ENCODE measurements around the gene BPIFB3.
A peak's percentile ranks its signal among the peaks of the same experiment; 100 is the strongest.
"Not testable (repeated sequence)": the region's sequence is repeated elsewhere in the genome, so short reads cannot be mapped to it uniquely, and the experiment has no call there.

BPIFB3 gene

GRCh38 chr20:33092361-33092760 is 38.7 kb downstream of the BPIFB3 start:
- no peak for DNase-seq (ENCODE audit: low read depth)

DNA sequence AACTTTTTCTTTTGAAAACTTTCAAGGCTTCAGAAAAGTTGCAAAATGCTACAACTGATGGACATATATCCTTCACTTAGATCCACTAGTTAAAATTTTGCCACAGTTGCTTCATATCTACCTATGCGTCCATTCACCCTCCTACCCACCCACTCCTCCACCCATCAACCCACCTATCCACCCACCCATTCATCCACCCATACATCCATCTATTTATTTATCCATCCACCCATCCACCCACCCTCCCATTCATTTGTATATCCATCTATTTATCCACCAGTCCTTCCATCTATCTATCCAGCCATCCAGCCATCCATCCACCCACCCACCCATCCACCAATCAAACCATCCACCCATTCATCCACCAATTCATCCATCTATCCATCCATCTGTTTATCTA is 39.4 kb downstream of the BPIFB3 start:
- DNase-seq (ENCODE audit: low read depth) = no peak

DNA sequence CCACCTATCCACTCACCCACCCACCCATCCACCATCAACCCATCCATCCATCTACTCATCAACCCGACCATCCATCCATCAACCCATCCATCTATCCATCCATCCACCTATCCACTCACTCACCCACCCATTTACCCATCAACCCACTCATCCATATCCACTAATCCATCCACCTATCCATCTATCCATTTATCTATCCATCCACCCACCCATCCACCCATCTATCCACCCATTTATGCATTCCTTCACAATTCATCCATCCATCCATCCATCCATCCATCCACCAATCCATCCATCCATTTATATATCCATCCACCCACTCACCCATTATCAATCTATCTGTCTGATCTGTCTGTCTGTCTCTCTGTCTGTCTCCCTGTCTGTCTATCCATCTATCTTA is 39.9 kb downstream of the BPIFB3 start:
- DNase-seq (ENCODE audit: low read depth) = no peak

- DNase-seq (ENCODE audit: low read depth) = no peak
These were observed 41.5 kb downstream of the BPIFB3 start for GRCh38 chr20:33095249-33095648.

DNA sequence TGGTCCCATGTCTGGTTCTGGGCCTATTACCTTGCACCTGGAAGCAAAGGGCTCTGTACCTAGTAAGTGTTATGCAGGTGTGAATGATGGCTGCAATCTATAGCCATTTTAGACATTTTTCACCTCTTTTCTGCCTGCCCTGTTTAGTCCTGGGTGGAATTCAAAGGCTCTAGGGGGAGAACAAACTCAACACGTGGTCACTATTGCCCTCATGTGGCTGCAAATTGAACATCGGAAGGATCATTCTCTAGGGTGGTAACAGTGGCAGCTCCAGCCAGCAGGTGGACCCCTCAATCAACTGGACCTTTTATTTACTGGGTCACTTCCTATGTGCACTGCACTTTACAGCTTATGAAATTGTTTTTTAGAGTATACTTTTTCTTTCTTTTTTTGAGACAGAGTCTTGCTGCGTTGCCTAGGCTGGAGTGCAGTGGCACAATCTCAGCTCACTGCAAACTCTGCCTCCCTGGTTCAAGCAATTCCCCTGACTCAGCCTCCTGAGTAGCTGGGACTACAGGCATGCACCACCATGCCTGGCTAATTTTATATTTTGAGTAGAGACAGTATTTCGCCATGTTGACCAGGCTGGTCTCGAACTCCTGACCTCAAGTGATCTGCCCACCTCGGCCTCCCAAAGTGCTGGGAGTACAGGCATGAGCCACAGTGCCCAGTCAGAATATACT is 42.3 kb downstream of the BPIFB3 start:
- peak; percentile 18 for DNase-seq (ENCODE audit: low read depth)

GRCh38 chr20:33097001-33097400 is 43.3 kb downstream of the BPIFB3 start:
- no peak for DNase-seq (ENCODE audit: low read depth)

DNA sequence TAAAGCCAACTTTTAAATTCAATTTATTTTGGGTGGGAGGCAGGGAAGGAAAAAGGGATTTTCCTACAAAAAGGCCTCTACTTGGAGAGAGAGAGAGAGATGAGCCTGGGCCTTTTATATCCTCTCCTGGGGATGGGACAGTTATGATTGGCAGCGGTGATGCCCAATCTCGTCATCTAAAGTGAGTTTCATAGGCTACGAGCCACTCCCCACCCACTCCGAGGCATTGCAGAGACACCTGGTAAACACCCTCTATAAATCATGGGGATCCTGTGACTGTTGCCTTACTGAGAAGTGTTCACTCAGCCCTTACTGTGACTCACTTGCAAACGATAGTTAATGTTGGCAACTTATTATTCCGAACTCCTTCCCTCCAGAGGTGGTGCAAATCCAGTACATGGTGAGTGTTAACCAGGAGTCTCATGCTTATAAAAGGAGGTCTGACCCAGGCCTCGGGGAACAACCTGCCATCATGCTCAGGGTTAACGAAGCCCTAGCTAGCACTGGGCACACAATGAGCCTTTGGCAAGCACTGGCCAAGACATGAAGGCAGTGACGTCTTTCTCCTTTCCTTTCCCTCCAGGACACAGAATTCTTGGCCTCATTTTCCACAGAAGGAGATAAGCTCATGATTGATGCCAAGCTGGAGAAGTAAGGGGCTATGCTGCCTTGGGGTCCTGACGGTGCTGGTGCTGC is 46.3 kb downstream of the BPIFB3 start:
- no peak for DNase-seq (ENCODE audit: low read depth)

DNA sequence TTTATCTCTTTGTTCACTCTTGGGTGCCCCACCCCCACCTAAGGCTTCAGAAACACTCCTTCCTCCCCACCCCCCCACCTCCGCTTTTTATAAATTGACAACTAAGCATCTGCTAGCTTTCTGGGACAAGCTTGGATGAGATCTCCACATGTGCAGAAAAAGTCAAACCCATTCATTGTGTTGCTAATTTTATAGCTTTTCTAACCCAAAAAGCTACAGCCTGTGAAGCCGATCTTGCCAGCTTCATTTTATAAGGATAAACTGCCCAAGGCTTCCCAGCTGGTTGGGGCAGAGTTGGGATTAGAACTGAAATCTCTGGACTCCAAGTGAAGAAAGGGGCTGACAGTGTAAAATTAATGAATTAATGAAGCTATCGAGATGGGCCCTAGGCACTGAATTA is 49.9 kb downstream of the BPIFB3 start:
- no peak for DNase-seq (ENCODE audit: low read depth)

DNA sequence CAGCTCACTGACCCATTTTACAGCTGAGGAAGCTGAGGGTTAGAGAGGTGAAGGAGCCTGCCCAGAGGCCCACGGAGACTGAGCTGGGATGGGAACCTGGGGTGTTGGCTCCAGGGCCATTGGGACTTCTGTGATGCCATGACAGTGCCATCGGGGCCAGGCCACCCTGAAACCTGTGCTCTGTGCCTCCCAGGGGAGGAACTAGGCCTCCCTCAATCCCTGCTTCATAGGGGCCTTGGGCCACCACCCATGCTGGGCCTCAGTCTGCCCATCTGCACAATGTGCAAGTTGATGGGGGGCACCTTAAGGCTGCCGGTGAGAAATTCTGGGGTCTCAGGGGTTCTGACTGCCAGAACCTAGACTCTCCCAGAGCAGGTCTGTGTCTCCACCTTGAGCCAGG is 50.6 kb downstream of the BPIFB3 start:
- DNase-seq (ENCODE audit: low read depth) = no peak

DNA sequence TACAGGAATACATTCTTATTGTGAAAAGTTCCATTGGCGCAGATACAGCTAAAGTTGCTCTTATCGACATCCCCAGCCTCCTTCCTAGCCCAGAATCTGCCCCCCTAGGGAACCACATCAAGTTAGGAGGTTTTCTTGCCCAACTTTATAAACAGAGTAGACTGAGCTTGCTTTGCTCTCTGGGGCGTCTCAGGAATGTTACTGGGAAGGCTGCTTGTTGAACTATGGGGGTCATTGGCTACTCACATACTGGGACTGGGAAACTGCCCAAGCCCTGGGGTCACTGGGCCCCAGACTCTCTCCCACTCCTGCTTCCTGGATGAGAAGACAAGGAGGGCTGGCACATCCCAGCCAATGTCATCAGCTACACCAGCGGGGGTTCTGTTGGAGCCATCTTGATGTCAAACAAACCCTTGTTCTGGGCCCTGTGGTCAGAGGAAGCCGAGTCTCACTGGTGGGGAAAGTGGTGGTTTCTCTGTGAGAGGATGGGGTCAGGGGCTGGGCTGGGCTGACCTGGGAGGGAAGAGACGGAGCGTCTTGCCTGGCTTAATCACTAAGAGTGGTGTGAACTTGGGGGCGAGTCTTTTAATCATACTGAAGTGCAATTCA is 51.7 kb downstream of the BPIFB3 start:
- no peak for DNase-seq (ENCODE audit: low read depth)

DNA sequence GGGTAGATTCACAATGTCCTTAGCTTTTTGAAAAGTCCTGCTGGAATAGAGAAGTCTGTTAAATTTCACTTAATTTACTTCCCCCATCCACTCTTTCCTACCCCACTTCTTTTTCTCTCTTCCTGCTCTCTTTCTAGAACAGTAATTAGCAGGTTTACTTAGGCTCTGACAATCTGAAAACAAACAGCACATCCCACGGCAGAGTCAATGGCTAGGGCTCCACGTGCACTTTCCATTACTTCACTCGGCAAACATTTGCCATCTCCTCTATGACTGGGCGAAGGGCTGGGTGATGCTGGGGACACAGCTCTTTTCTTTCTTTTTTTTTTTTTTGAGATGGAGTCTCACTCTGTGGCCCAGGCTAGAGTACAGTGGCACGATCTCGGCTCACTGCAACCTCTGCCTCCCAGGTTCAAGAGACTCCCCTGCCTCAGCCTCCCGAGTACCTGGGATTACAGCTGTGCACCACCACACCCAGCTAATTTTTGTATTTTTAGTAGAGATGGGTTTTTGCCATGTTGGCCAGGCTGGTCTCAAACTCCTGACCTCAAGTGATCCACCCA is 52.4 kb downstream of the BPIFB3 start:
- not testable (repeated sequence) for DNase-seq (ENCODE audit: low read depth)

DNA sequence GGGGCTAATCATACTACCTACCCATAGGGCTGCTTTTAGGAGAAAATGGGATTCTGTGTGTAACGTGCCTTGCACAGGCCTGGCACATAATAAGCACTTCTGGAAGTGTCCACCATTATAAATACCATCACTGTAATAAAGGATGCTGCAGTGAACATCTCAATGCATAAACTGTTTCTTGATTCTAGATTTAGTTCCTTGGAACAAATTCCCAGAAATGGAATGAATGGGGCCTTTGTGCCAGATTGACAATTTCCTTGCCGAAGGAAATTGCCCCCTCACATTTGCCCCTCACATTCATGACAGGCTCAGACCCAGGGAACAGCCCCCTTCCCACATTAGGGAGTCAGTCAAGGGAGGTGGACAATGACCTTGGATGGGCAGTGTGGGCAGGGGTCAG is 55.0 kb downstream of the BPIFB3 start:
- no peak for DNase-seq (ENCODE audit: low read depth)

DNA sequence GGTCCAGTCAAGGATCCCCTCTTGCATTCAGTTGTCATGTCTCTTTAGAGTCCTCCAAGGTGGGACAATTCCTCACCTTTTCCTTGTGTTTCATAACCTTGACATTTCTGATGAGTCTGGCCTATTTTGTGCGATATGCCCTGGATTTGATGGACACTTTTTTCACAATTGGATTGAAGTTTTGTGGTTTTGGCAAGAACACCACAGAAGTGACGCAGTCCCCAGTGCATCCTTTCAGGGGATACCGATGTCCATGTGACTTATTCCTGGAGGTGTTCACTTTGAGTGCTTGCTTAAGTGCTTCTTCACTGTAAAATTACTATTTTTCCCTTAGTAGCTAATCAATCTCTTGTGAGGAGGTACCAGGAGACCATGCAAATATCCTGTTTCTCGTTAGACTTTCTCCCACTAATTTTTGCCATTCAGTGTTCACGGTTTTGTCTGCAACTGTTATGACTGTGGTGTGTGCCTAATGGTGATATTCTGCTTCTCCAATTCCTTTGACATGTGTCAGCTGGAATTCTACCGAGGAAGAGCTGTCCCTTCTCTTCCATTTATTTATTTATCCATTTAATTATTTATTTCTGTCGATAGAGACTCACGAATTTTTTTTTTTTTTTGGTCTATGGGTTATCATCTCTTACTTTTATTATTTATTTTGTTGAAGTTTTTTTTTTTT is 56.6 kb downstream of the BPIFB3 start:
- no peak for DNase-seq (ENCODE audit: low read depth)

- no peak for DNase-seq (ENCODE audit: low read depth)
These were observed 57.6 kb downstream of the BPIFB3 start for GRCh38 chr20:33111306-33111705.

- no peak for DNase-seq (ENCODE audit: low read depth)
These were observed 59.1 kb downstream of the BPIFB3 start for GRCh38 chr20:33112547-33113386.

DNA sequence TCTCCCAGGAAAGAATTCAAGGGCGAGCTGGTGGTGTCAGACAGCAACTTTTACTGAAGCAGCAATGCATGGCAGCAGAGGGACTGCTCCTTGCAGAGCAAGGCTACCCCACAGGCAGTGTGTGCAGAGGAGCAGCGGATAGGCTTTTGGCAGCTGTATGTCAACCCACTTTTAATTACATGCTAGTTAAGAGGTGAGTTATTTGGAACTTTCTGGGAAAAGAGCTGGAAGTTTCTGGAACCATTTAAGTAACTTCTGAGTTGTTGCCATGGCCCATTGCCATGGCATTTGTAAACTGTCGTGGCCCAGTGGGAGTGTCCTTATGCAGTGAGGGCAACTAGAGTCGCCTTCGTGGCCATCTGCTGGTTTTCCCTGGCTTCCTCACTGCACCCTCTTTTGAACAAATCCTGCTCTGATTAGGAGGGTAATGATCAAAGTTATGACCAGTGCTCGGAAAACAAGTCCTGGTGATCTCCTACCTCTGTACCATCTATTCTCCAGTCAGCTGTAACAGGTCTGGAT is 59.7 kb downstream of the BPIFB3 start:
- no peak for DNase-seq (ENCODE audit: low read depth)

- DNase-seq (ENCODE audit: low read depth) = not testable (repeated sequence)
These were observed 61.8 kb downstream of the BPIFB3 start for GRCh38 chr20:33115501-33115900.

DNA sequence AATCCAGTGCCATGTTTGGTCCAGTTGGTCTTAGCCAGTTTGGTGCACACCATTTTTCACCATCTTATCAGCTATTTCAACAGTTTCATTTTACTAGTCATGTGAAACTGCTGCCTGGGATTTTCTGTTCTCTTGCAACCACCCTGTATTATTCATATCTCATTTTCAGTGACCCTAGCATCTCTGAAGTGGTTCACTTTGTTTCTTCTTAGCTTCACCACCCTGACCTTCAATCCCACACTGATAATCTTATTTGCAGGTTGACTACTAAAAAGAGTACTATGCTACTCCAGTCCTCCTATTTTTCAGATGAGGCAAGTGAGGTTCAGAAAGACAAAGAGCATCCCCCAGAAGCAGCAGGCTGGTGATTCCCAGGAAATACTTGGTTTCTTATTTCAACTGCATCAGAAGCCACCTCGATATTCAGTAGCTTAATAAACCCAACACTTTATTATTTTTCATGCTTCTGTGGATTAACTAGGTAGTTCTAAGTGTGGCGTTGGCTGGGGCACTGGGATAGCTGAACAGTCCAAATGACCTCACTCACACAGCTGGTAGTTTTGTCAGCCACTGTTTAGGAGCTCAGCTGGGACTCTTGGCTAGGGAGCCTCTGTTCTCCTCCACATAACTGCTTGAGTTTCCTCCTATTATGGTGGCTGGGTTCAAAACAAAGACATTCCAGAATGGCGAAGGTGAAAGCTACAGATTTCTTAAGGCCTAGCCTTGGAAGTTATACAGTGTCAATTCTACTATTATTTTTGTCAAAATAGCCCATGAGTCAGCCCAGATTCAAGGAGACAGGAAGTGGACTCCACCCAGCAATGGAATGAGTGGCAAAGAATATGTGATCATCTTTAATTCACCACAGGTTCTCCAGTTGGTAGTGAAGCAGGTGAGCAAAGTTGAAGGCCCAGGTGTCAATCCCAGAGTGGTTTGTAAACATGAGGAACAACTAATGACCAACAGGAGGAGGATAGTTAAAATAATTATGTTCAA is 66.3 kb downstream of the BPIFB3 start:
- DNase-seq (ENCODE audit: low read depth) = no peak

DNA sequence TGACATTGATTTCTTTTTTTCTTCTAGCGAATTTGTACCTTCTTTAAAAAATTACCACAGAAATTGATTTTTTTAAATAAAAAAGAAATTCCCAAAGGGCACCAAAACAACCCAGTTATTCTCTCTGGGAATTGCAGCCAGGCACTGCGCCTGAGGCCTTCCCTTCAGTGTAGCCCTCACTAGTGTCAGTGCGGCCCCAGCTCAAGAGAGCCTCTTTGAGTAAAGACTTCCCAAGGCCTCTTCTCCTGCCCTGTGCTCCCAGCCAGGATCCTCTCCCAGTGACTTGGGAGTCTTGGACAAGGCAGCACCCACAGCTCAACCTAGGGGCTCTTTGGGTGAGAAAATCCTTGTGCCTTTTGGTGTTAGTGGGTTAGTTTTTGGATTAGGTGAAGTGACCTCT is 67.2 kb downstream of the BPIFB3 start:
- DNase-seq (ENCODE audit: low read depth) = no peak

DNA sequence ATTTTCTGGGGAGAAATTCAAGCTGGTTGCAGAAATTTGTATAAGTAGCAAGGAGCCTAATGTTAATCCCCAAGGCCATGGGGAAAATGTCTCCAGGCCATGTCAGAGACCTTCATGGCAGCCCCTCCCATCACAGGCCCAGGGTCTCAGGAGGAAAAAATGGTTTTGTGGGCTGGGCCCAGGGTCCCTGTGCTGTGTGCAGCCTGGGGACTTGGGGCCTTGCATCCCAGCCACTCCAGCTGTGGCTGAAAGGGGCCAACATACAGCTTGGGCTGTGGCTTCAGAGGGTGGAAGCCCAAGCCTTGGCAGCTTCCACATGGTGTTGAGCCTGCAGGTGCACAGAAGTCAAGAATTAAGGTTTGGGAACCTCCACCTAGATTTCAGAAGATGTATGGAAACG is 68.6 kb downstream of the BPIFB3 start:
- not testable (repeated sequence) for DNase-seq (ENCODE audit: low read depth)

Data from non-pigmented ciliary epithelial cell (primary cell).